Measurements from ENCODE around the gene C4orf51.
"Not testable (repeated sequence)": the region's sequence is repeated elsewhere in the genome, so short reads cannot be mapped to it uniquely, and the experiment has no call there.

C4orf51 gene

GRCh38 chr4:145679991-145680455 is at the start of gene C4orf51:
Gene C4orf51 (plus strand): TSS chr4:145680146. CDS start chr4:145680204, 58 bp downstream.
- DNase-seq (ENCODE audit: low read depth in 2 of 2): no peak

- DNase-seq (ENCODE audit: low read depth in 2 of 2): no peak
Observed at GRCh38 chr4:145635117-145635516, 44.8 kb upstream of the C4orf51 start.

- no peak for DNase-seq (ENCODE audit: low read depth in 2 of 2)
Observed at GRCh38 chr4:145635630-145636029, 44.3 kb upstream of the C4orf51 start.

- DNase-seq (ENCODE audit: low read depth in 2 of 2): no peak
Observed at GRCh38 chr4:145639186-145639698, 40.7 kb upstream of the C4orf51 start.

GRCh38 chr4:145640236-145640635 is 39.7 kb upstream of the C4orf51 start:
- not testable (repeated sequence) for DNase-seq (ENCODE audit: low read depth in 2 of 2)

GRCh38 chr4:145643295-145643694 is 36.7 kb upstream of the C4orf51 start:
- DNase-seq (ENCODE audit: low read depth in 2 of 2): no peak

- DNase-seq (ENCODE audit: low read depth in 2 of 2): no peak
Observed at GRCh38 chr4:145644699-145645098, 35.2 kb upstream of the C4orf51 start.

GRCh38 chr4:145656156-145656555 is 23.8 kb upstream of the C4orf51 start:
- DNase-seq (ENCODE audit: low read depth in 2 of 2): no peak

- DNase-seq (ENCODE audit: low read depth in 2 of 2): no peak
Observed at GRCh38 chr4:145660064-145660463, 19.9 kb upstream of the C4orf51 start.

- no peak for DNase-seq (ENCODE audit: low read depth in 2 of 2)
Observed at GRCh38 chr4:145663194-145663593, 16.8 kb upstream of the C4orf51 start.

GRCh38 chr4:145665773-145666172 is 14.2 kb upstream of the C4orf51 start:
- no peak for DNase-seq (ENCODE audit: low read depth in 2 of 2)

- DNase-seq (ENCODE audit: low read depth in 2 of 2): no peak
Observed at GRCh38 chr4:145670422-145670821, 9.5 kb upstream of the C4orf51 start.

GRCh38 chr4:145679520-145679919 is 426 bp upstream of the C4orf51 start:
- no peak for DNase-seq (ENCODE audit: low read depth in 2 of 2)

GRCh38 chr4:145680902-145681301 is 956 bp downstream of the C4orf51 start:
- DNase-seq (ENCODE audit: low read depth in 2 of 2): no peak

- DNase-seq (ENCODE audit: low read depth in 2 of 2): no peak
Observed at GRCh38 chr4:145681518-145681917, 1.6 kb downstream of the C4orf51 start.

GRCh38 chr4:145681956-145682355 is 2.0 kb downstream of the C4orf51 start:
- no peak for DNase-seq (ENCODE audit: low read depth in 2 of 2)

- no peak for DNase-seq (ENCODE audit: low read depth in 2 of 2)
Observed at GRCh38 chr4:145686991-145687390, 7.0 kb downstream of the C4orf51 start.

GRCh38 chr4:145690610-145691009 is 10.7 kb downstream of the C4orf51 start:
- no peak for DNase-seq (ENCODE audit: low read depth in 2 of 2)

- not testable (repeated sequence) for DNase-seq (ENCODE audit: low read depth in 2 of 2)
Observed at GRCh38 chr4:145691416-145691815, 11.5 kb downstream of the C4orf51 start.

GRCh38 chr4:145694929-145695328 is 15.0 kb downstream of the C4orf51 start:
- no peak for DNase-seq (ENCODE audit: low read depth in 2 of 2)

- no peak for DNase-seq (ENCODE audit: low read depth in 2 of 2)
Observed at GRCh38 chr4:145697332-145697731, 17.4 kb downstream of the C4orf51 start.

GRCh38 chr4:145698507-145698906 is 18.6 kb downstream of the C4orf51 start:
- no peak for DNase-seq (ENCODE audit: low read depth in 2 of 2)

GRCh38 chr4:145703850-145704497 is 24.0 kb downstream of the C4orf51 start:
- DNase-seq (ENCODE audit: low read depth in 2 of 2): no peak

GRCh38 chr4:145709336-145709735 is 29.4 kb downstream of the C4orf51 start:
- no peak for DNase-seq (ENCODE audit: low read depth in 2 of 2)

Data from activated CD8-positive, alpha-beta memory T cell treated with anti-CD3 and anti-CD28 coated beads for 4 hours (primary cell).